ENCODE data around the gene CRLF3. TPM values are rescaled to one million over a fixed set of nuclear protein-coding genes. Genes with fewer than 3 reads are reported as not detected.

The CRLF3 gene
- total and polyA plus RNA-seq, 12 donors = 3.1 to 18.0 (median 6.8) TPM

- no peak overlapping the region for H3K4me3 ChIP-seq
- H3K4me1 ChIP-seq (replicated peaks in 1 of 2) = no peaks in the 10 kb centered on the region
- H3K27me3 ChIP-seq = no peaks in the 10 kb centered on the region
- DNase-seq = no peak
- WGBS, 4 donors = 89 to 93% (median 92%) methylated on average over 5 of the region's 5 CpGs
- no peaks in the 10 kb centered on the region for H3K36me3 ChIP-seq (replicated peaks in 1 of 2)
- no peak overlapping the region for H3K27ac ChIP-seq
- intact Hi-C loops (cut with DNase I) = no loop called here
- TF ChIP-seq POLR2A (IDR thresholded peaks at IDR 0.05) (no peak), CTCF (IDR thresholded peaks at IDR 0.05) (no peak)
- no peaks in the 10 kb centered on the region for H3K9me3 ChIP-seq (replicated peaks in 1 of 3)
Observed at GRCh38 chr17:30838202-30838807, 13.8 kb upstream of the CRLF3 start.

- Histone ChIP-seq H3K4me3 (peak overlapping the region in 2 of 4 donors; percentile 23 to 69), H3K9me3 (replicated peaks in 1 of 3) (no peaks in the 10 kb centered on the region), H3K4me1 (replicated peaks in 1 of 2) (peaks cover 5 to 15% of the 10 kb centered on the region in 2 donors), H3K36me3 (replicated peaks in 1 of 2) (no peaks in the 10 kb centered on the region), H3K27ac (no peak overlapping the region), H3K27me3 (no peaks in the 10 kb centered on the region)
- TF ChIP-seq POLR2A (IDR thresholded peaks at IDR 0.05) (no peak), CTCF (IDR thresholded peaks at IDR 0.05) (no peak)
- WGBS, 4 donors = 2 to 6% (median 3%) methylated on average over 15 of the region's 15 CpGs
- intact Hi-C loops (cut with DNase I) = no loop called here
- no peak for DNase-seq
Observed at GRCh38 chr17:30832438-30833124, 8.1 kb upstream of the CRLF3 start.

- H3K4me3 ChIP-seq = peak within 1 kb of the TSS; percentile 12 to 69 (median 36)
- intact Hi-C loops (cut with DNase I) = no loop called here
- no peaks in the 10 kb centered on the region for H3K9me3 ChIP-seq (replicated peaks in 1 of 3)
- TF ChIP-seq CTCF (IDR thresholded peaks at IDR 0.05) (no peak), POLR2A (IDR thresholded peaks at IDR 0.05) (no peak)
- H3K27me3 ChIP-seq = no peaks in the 10 kb centered on the region
- DNase-seq = peak; percentile 90 to 95 (median 93)
- no peaks in the 10 kb centered on the region for H3K36me3 ChIP-seq (replicated peaks in 1 of 2)
- H3K4me1 ChIP-seq (replicated peaks in 1 of 2) = peaks cover 5 to 15% of the 10 kb centered on the region in 2 donors
- peak within 1 kb of the TSS in 1 of 5 donors; percentile 24 for H3K27ac ChIP-seq
- 0 to 1% (median 1%) methylated on average over 26 to 59 of the region's 59 CpGs for WGBS, 4 donors
Observed at GRCh38 chr17:30831663-30832437, 7.4 kb upstream of the CRLF3 start, which contains the start of gene ATAD5. ATAD5 (plus strand) TSS chr17:30831966; CDS start chr17:30832348, 382 bp downstream.

- intact Hi-C loops (cut with DNase I) = no loop called here
- TF ChIP-seq CTCF (IDR thresholded peaks at IDR 0.05) (no peak), POLR2A (IDR thresholded peaks at IDR 0.05) (no peak)
- H3K27me3 ChIP-seq = no peaks in the 10 kb centered on the region
- WGBS, 4 donors = 23 to 26% (median 25%) methylated on average over 13 of the region's 13 CpGs
- no peaks in the 10 kb centered on the region for H3K9me3 ChIP-seq (replicated peaks in 1 of 3)
- no peaks in the 10 kb centered on the region for H3K36me3 ChIP-seq (replicated peaks in 1 of 2)
- no peak overlapping the region for H3K27ac ChIP-seq
- DNase-seq = no peak
- peak overlapping the region in 2 of 4 donors; percentile 23 to 69 for H3K4me3 ChIP-seq
- peaks cover 5 to 15% of the 10 kb centered on the region in 2 donors for H3K4me1 ChIP-seq (replicated peaks in 1 of 2)
Observed at GRCh38 chr17:30831257-30831656, 6.8 kb upstream of the CRLF3 start.

Measured in adrenal gland (tissue), 12 donors.